ENCODE measurements around the gene FAM83E. TPM values are rescaled to one million over a fixed set of nuclear protein-coding genes. Genes with fewer than 3 reads are reported as not detected.

The FAM83E gene
- total and polyA plus RNA-seq, 2 experiments from 2014 or later = 1.0 to 2.3 TPM

DNA sequence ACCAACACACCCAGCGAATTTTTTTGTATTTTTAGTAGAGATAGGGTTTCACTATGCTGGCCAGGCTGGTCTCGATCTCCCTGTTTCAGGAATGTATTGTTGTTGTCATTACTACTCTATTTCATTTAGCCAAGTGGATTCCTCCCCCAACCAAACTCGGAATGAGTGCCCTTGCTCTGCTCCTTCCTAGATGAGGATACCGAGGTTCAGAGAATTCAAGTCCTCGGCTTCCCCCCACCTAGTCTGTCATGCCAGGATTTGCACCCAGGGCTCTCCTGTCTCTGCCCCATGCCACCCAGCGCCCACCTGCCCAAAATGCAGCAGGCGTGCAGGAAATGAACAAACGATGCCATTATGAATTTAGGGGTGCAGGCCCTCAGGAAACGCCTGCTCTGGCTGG is 11.9 kb downstream of the FAM83E start:
- ATAC-seq (no peak), DNase-seq (ENCODE audit: low spot score) (no peak)
- Mint-ChIP-seq H3K27me3 (ENCODE audit: insufficient read depth, low read depth, poor library complexity) (peaks cover 10% of the 10 kb centered on the region), H3K36me3 (ENCODE audit: low read depth) (no peaks in the 10 kb centered on the region; the same call in 2 of the 3 replicates), H3K9me3 (no peaks in the 10 kb centered on the region), H3K4me3 (no peak overlapping the region), H3K27ac (no peak overlapping the region), H3K4me1 (peaks cover 6% of the 10 kb centered on the region; the same call in 2 of the 3 replicates)
- H3K36me3 ChIP-seq (ENCODE audit: insufficient read depth) = no peaks in the 10 kb centered on the region
- H3K4me3 ChIP-seq = no peak overlapping the region
- TF ChIP-seq, protein P1, sequence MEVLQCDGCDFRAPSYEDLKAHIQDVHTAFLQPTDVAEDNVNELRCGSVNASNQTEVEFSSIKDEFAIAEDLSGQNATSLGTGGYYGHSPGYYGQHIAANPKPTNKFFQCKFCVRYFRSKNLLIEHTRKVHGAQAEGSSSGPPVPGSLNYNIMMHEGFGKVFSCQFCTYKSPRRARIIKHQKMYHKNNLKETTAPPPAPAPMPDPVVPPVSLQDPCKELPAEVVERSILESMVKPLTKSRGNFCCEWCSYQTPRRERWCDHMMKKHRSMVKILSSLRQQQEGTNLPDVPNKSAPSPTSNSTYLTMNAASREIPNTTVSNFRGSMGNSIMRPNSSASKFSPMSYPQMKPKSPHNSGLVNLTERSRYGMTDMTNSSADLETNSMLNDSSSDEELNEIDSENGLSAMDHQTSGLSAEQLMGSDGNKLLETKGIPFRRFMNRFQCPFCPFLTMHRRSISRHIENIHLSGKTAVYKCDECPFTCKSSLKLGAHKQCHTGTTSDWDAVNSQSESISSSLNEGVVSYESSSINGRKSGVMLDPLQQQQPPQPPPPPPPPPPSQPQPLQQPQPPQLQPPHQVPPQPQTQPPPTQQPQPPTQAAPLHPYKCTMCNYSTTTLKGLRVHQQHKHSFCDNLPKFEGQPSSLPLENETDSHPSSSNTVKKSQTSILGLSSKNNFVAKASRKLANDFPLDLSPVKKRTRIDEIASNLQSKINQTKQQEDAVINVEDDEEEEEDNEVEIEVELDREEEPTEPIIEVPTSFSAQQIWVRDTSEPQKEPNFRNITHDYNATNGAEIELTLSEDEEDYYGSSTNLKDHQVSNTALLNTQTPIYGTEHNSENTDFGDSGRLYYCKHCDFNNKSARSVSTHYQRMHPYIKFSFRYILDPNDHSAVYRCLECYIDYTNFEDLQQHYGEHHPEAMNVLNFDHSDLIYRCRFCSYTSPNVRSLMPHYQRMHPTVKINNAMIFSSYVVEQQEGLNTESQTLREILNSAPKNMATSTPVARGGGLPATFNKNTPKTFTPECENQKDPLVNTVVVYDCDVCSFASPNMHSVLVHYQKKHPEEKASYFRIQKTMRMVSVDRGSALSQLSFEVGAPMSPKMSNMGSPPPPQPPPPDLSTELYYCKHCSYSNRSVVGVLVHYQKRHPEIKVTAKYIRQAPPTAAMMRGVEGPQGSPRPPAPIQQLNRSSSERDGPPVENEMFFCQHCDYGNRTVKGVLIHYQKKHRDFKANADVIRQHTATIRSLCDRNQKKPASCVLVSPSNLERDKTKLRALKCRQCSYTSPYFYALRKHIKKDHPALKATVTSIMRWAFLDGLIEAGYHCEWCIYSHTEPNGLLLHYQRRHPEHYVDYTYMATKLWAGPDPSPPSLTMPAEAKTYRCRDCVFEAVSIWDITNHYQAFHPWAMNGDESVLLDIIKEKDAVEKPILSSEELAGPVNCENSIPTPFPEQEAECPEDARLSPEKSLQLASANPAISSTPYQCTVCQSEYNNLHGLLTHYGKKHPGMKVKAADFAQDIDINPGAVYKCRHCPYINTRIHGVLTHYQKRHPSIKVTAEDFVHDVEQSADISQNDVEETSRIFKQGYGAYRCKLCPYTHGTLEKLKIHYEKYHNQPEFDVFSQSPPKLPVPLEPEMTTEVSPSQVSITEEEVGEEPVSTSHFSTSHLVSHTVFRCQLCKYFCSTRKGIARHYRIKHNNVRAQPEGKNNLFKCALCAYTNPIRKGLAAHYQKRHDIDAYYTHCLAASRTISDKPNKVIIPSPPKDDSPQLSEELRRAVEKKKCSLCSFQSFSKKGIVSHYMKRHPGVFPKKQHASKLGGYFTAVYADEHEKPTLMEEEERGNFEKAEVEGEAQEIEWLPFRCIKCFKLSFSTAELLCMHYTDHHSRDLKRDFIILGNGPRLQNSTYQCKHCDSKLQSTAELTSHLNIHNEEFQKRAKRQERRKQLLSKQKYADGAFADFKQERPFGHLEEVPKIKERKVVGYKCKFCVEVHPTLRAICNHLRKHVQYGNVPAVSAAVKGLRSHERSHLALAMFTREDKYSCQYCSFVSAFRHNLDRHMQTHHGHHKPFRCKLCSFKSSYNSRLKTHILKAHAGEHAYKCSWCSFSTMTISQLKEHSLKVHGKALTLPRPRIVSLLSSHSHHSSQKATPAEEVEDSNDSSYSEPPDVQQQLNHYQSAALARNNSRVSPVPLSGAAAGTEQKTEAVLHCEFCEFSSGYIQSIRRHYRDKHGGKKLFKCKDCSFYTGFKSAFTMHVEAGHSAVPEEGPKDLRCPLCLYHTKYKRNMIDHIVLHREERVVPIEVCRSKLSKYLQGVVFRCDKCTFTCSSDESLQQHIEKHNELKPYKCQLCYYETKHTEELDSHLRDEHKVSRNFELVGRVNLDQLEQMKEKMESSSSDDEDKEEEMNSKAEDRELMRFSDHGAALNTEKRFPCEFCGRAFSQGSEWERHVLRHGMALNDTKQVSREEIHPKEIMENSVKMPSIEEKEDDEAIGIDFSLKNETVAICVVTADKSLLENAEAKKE (CRISPR knock-in tag; IDR thresholded peaks at IDR 0.05) = no peak
- no peak for TF ChIP-seq STAT1 (IDR thresholded peaks at IDR 0.05; ENCODE audit: unreplicated experiment)
- no peak for TF ChIP-seq NANOG (IDR thresholded peaks at IDR 0.05; ENCODE audit: borderline replicate concordance)
- TF ChIP-seq, protein P2, sequence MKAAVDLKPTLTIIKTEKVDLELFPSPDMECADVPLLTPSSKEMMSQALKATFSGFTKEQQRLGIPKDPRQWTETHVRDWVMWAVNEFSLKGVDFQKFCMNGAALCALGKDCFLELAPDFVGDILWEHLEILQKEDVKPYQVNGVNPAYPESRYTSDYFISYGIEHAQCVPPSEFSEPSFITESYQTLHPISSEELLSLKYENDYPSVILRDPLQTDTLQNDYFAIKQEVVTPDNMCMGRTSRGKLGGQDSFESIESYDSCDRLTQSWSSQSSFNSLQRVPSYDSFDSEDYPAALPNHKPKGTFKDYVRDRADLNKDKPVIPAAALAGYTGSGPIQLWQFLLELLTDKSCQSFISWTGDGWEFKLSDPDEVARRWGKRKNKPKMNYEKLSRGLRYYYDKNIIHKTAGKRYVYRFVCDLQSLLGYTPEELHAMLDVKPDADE (IDR thresholded peaks at IDR 0.05) = no peak
- TF ChIP-seq CREB1 (CRISPR knock-in tag; IDR thresholded peaks at IDR 0.05; ENCODE audit: low read depth) = no peak
- no peak for TF ChIP-seq EZH2 (IDR thresholded peaks at IDR 0.05; ENCODE audit: low read depth, unreplicated experiment)
- no peaks in the 10 kb centered on the region for H3F3A ChIP-seq (replicated peaks; ENCODE audit: low read depth)
- no peak overlapping the region for H3K27ac ChIP-seq (ENCODE audit: low read depth)
- no peaks in the 10 kb centered on the region for H3K4me1 ChIP-seq (ENCODE audit: insufficient read depth)
- H4K20me1 ChIP-seq (replicated peaks; ENCODE audit: insufficient read depth) = no peaks in the 10 kb centered on the region
- H2AFZ ChIP-seq = no peak overlapping the region
- H3K4me2 ChIP-seq = no peak overlapping the region
- no peaks in the 10 kb centered on the region for H3K79me2 ChIP-seq (replicated peaks; ENCODE audit: insufficient read depth)
- H3K27me3 ChIP-seq (ENCODE audit: insufficient read depth) = no peaks in the 10 kb centered on the region
- no peaks in the 10 kb centered on the region for H3K9me2 ChIP-seq (ENCODE audit: insufficient read depth)
